ENCODE results near the gene FRS3.
"Not testable (repeated sequence)": the region's sequence is repeated elsewhere in the genome, so short reads cannot be mapped to it uniquely, and the experiment has no call there.

The FRS3 gene

DNA sequence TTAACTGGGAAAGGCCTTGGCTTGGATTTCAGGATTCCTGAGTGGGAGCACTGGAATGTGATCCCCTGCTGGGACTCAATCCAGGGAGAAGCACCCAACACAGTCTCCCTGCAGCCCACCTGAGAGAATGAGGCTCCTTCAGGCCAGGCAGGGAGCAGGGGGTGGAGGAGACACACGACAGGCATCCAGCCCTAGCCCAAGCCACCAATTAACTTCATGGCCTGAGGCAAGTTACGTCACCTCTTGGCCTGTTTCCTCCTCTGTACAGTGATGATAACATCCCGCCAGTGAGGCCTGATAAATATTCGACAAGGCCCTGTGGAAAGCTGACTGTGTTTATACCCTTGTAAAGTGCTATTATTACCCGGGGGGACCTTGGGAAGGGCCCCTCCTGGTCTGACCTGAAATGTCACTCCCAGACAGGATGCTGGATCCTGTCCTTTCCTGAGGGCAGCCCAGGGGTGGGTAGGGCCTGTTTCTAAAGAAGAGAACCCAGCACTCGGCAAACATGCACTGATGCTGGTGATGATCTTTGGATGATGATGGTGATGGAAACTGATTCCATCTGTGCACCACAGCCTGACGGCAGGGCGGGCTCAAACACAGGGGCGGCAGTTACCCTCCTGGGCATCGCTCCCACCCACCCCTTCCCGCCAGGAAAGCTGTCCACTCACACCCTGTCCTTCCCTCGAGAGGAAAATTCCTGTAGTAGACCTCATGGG is 12.4 kb downstream of the FRS3 start (continued):
- TF ChIP-seq SP7 (tag by site-specific recombination; IDR thresholded peaks at IDR 0.05): peak; percentile 100
- peak; percentile 90 for TF ChIP-seq ZBTB17 (tag by site-specific recombination; IDR thresholded peaks at IDR 0.05)
- TF ChIP-seq ZXDB (tag by site-specific recombination; IDR thresholded peaks at IDR 0.05): peak; percentile 93
- no peak for TF ChIP-seq ZBTB7A (tag by site-specific recombination; IDR thresholded peaks at IDR 0.05; ENCODE audit: low read depth)
- no peak for TF ChIP-seq ZNF791 (tag by site-specific recombination; IDR thresholded peaks at IDR 0.05)
- TF ChIP-seq RBAK (tag by site-specific recombination; IDR thresholded peaks at IDR 0.05): no peak
- TF ChIP-seq ZNF24 (tag by site-specific recombination; IDR thresholded peaks at IDR 0.05): peak; percentile 93
- 0 out of 2 replicates have a peak, but pooled peaks have one; percentile 49 for TF ChIP-seq ZNF610 (tag by site-specific recombination; IDR thresholded peaks at IDR 0.05; ENCODE audit: borderline replicate concordance)
- TF ChIP-seq ZNF561 (tag by site-specific recombination; IDR thresholded peaks at IDR 0.05; ENCODE audit: borderline replicate concordance): peak; percentile 79
- no peak for TF ChIP-seq ZNF140 (tag by site-specific recombination; IDR thresholded peaks at IDR 0.05)
- TF ChIP-seq ZNF660 (tag by site-specific recombination; IDR thresholded peaks at IDR 0.05): peak; percentile 98
- TF ChIP-seq, protein P1, sequence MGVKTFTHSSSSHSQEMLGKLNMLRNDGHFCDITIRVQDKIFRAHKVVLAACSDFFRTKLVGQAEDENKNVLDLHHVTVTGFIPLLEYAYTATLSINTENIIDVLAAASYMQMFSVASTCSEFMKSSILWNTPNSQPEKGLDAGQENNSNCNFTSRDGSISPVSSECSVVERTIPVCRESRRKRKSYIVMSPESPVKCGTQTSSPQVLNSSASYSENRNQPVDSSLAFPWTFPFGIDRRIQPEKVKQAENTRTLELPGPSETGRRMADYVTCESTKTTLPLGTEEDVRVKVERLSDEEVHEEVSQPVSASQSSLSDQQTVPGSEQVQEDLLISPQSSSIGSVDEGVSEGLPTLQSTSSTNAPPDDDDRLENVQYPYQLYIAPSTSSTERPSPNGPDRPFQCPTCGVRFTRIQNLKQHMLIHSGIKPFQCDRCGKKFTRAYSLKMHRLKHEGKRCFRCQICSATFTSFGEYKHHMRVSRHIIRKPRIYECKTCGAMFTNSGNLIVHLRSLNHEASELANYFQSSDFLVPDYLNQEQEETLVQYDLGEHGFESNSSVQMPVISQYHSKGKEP (tag by site-specific recombination; IDR thresholded peaks at IDR 0.05): no peak

- H3K9me3 ChIP-seq (ENCODE audit: control insufficient read depth, insufficient read depth, low read depth, low read length); H3K4me3 ChIP-seq (ENCODE audit: low read depth, low read length); H3K27ac ChIP-seq (ENCODE audit: extremely low read depth, low read depth, low read length); H3K36me3 ChIP-seq (ENCODE audit: control insufficient read depth in 2 of 2, insufficient read depth in 1 of 2, low read length in 2 of 2); H3K4me1 ChIP-seq (ENCODE audit: control insufficient read depth, insufficient read depth, low read length): not testable (repeated sequence)
- CTCF ChIA-PET: interaction anchor here (0.7 to 5.2 kb wide), 8 partner anchors 10 to 284 kb away, joined by 3 to 31 read pairs (median 6); partner anchors contain the start of genes BYSL, MED20, TAF8 and TOMM6
- TF ChIP-seq ZNF664 (tag by site-specific recombination; IDR thresholded peaks at IDR 0.05): peak; percentile 98
- peak; percentile 97 for TF ChIP-seq ZNF366 (tag by site-specific recombination; conservative IDR thresholded peaks at IDR 0.05)
- POLR2A ChIA-PET: interaction anchor here (2.5 kb wide), 1 partner anchor 32 kb away, joined by 11 read pairs; no protein-coding TSS in a partner anchor
Observed at GRCh38 chr6:41766043-41766664, 13.5 kb downstream of the FRS3 start.

DNA sequence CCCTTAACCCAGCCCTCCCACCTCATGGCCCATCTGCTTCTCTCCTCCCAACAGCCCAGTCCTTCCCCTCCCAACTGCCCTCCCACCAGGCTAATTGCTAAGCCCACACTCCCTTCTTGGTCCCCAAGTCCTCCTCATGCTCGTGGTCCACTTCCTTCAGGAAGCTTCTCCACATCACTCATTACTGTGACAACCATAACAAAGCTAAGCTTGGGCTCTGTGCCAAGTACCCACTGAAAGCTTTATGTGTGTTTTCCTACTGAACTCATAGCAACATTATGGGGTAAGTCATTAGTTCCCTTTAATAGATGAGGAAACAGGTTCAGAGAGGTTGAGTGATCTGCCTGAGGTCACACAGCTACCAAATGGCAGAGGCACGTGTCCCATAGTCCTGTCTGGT is 16.2 kb downstream of the FRS3 start:
- Histone ChIP-seq H3K4me1 (ENCODE audit: control insufficient read depth, insufficient read depth, low read length) (peaks cover 4% of the 10 kb centered on the region; the same call in 1 of the 2 replicates), H3K9me3 (ENCODE audit: control insufficient read depth, insufficient read depth, low read depth, low read length) (no peaks in the 10 kb centered on the region), H3K27ac (ENCODE audit: extremely low read depth, low read depth, low read length) (no peak overlapping the region), H3K4me3 (ENCODE audit: low read depth, low read length) (no peak overlapping the region), H3K36me3 (ENCODE audit: control insufficient read depth in 2 of 2, insufficient read depth in 1 of 2, low read length in 2 of 2) (no peaks in the 10 kb centered on the region)
- ChIA-PET POLR2A (interaction anchor here (0.9 kb wide), 1 partner anchor 24 kb away, joined by 3 read pairs; the partner anchor contains the start of gene TOMM6), CTCF (interaction anchor here (0.7 to 5.2 kb wide), 4 partner anchors 12 to 164 kb away, joined by 3 to 31 read pairs (median 5); partner anchors contain the start of genes BYSL and MED20)
- TF ChIP-seq ZNF202 (tag by site-specific recombination; IDR thresholded peaks at IDR 0.05; ENCODE audit: borderline replicate concordance) (no peak), ZFHX2 (tag by site-specific recombination; conservative IDR thresholded peaks at IDR 0.05) (peak; percentile 87), EGR2 (tag by site-specific recombination; IDR thresholded peaks at IDR 0.05; ENCODE audit: low read depth) (peak; percentile 91), WT1 (tag by site-specific recombination; IDR thresholded peaks at IDR 0.05) (peak; percentile 72), ZNF768 (tag by site-specific recombination; IDR thresholded peaks at IDR 0.05) (peak; percentile 83; the same call in 1 of the 2 replicates), OSR2 (tag by site-specific recombination; IDR thresholded peaks at IDR 0.05) (0 out of 2 replicates have a peak, but pooled peaks have one; percentile 24)
- TF ChIP-seq, protein P2, sequence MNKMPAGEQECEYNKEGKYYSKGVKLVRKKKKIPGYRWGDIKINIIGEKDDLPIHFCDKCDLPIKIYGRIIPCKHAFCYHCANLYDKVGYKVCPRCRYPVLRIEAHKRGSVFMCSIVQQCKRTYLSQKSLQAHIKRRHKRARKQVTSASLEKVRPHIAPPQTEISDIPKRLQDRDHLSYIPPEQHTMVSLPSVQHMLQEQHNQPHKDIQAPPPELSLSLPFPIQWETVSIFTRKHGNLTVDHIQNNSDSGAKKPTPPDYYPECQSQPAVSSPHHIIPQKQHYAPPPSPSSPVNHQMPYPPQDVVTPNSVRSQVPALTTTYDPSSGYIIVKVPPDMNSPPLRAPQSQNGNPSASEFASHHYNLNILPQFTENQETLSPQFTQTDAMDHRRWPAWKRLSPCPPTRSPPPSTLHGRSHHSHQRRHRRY (tag by site-specific recombination; IDR thresholded peaks at IDR 0.05): no peak
- TF ChIP-seq, protein P3, sequence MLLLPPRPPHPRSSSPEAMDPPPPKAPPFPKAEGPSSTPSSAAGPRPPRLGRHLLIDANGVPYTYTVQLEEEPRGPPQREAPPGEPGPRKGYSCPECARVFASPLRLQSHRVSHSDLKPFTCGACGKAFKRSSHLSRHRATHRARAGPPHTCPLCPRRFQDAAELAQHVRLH (tag by site-specific recombination; IDR thresholded peaks at IDR 0.05): 0 out of 2 replicates have a peak, but pooled peaks have one; percentile 50
